GM21360 (cell line): ENCODE measurements around the gene RAB34.
"Not testable (repeated sequence)": the region's sequence is repeated elsewhere in the genome, so short reads cannot be mapped to it uniquely, and the experiment has no call there.

Experiments
- ATAC-seq: cut with Tn5 transposase; IDR thresholded peaks from one replicate; pipeline ENCODE4 v1.9.1; 2021; ENCODE audit warnings: mild to moderate bottlenecking, moderate library complexity; ENCODE audit not compliant: unreplicated experiment

Gene RAB34

DNA sequence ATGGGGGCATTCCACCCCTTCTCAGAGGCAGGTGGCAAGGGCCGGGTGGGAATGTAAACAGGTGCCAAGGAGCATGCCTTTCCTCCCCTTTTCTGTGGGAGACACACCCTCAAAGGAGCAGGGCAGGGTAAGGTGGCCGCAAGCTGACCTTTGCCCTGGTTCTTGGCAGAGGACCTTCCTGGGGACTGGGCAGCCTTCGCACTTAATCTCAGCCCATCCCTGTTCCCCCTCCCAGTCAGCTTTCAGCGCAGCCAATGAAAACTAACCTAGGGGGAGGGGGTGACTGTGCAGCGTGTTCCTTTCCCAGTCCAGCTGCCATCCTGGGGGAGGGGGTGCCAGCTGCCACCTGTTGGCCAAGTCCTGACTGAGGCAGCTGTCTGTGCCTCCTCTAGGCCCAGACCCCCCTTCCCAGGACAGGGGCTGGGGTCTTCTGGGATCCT is 29.0 kb upstream of the RAB34 start:
- ATAC-seq, result no peak

DNA sequence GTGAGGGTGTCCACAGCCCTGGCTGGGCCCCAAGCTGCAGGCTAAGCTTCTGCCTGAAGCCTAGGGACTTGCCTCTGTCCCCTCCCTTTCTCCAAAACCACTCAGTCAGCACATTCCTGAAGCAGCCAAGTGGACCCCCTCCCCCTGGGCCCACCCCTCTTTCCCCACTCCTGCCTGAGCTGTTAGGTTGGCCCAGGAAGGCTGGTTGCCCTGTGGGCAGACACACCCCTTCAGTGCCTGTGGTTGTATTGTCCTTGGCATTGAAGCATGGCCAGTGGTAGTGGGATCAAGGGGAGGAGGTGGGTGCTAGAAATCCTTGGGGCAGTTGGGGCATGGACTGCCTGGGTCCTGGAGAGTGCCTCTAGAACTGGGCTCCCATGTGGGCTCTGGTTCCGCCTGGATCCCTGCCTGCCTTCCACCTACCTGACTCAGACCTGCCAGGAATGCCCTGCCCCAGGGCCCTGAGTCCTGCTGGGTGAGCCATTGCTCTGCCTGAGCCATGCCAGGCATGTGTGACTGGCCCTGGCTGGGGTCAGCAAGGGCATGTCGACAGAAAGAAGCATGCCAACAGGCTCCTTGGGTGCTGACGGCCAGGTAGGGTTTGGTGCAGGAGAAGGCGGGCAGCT is 28.2 kb upstream of the RAB34 start:
- no peak for ATAC-seq

DNA sequence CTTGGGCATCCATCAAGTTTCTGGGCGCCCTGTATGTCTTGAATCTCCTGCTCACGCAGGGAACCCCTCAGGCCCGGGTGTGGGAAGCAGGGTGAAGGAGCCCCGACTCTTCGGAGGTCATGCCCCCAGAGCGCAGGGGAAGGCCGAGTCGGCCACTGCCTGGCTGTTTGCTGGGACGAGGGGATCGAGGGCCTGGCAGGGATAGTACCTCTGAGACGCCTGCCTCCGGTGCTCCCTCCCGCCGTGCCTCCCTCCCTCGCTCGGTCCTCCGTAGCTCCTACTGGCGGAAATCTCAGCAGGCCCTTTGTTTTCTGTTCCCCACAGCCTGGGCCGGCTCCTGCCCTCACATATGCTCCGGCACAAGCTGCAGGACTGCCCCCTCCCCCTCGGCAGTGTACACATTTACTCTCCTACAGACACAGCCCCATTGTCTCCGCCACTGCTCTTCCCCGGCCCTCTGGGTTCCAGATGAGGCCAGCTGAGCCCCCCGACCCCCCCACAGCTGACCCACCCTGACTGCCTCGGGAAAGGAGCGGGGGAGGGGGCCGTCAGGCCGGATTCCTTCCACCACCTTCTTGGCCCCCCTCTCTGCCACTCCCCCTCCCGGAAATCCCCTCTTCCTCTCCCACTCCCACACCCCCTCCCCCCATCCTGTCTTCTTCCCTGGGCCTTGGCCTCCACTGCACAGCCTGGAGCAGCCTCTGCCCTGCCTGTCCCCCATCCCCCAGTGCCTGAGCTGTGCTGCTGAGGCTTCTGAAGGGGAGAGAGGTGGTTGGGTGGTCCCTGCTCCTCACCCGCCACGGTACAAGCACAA is 27.5 kb upstream of the RAB34 start:
- ATAC-seq, result no peak

DNA sequence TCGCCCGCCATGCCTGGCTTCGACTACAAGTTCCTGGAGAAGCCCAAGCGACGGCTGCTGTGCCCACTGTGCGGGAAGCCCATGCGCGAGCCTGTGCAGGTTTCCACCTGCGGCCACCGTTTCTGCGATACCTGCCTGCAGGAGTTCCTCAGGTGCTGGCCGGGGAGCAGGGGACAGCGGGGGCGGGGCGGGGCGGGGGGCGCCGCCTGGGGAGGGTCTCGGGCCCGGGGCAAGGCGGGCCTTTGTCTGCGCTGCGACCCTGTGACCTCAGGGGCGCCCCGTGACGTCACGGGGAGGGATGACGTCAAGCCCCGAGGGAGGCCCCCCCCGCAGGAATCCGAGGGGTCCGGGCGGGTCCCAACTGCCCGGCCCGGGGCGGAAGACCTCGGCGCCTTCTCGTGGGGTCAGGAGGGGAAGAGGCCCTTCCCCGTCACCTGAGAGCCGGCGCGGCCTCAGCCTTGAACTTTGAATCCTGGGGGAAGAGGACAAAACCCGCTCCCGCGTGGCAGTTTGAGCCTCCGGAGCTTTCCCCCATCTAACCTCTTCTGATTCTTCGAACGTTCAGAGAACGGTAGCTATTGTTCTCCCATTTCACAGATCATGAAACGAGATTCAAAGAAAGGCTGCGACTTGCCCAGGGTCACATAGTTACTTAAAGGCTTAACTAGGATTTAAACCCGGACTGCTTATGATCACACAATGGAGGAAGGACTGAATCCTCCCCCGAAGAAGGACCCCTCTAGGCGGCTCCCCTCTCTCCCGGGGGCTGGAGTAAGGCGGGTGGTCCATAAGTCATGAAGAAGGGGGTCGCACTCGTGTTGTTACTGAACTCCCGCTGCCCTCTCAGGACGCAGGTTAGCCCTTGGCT is 26.7 kb upstream of the RAB34 start:
- ATAC-seq, result peak; percentile 15

DNA sequence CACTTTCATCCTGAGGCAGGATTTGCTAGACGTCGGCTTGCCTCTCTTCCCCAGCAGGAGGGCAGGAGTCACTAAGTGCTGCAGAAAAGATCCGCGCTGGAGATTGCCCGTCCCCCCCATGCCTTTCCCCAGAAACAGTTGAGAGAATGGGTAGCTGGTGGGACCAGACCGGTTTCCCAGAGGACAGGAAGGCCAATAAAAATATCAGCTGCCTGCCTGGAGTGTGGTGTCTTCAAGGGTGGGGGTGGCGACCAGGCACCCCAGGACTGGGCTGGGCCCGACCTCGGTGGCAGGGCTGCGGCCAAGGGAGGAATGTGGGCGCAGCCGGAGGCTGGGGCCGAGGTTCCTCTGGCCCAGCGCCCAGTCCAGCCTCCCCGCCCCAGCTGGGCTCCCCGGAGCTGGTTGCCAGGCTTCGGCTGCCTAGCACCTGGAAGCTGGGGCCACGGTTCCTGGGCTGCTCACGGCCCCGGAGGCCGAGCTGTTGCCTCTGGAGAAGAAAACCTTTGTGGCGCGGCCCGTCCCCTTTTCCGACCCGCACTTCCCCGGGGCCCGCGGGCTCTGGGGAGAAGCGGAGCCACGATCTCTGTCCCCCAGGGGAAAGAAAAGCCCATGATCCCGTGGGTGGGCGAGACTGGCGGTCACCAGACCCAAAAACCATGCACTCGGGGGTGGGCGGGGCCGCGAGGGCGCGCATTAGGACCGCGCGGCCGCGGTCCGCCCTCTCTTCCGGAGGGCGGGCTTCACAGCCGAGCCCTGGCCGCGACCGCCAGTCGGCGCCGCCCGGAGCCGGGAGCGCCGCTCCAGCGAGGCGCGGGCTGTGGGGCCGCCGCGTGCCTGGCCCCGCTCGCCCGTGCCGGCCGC is 25.8 kb upstream of the RAB34 start, which contains the start of gene TRAF4:
Gene TRAF4, plus strand, starts transcription at position 769 of the 861 bp plus-strand sequence. CDS start 102 bp downstream, outside the sequence.
- ATAC-seq, result peak; percentile 59

DNA sequence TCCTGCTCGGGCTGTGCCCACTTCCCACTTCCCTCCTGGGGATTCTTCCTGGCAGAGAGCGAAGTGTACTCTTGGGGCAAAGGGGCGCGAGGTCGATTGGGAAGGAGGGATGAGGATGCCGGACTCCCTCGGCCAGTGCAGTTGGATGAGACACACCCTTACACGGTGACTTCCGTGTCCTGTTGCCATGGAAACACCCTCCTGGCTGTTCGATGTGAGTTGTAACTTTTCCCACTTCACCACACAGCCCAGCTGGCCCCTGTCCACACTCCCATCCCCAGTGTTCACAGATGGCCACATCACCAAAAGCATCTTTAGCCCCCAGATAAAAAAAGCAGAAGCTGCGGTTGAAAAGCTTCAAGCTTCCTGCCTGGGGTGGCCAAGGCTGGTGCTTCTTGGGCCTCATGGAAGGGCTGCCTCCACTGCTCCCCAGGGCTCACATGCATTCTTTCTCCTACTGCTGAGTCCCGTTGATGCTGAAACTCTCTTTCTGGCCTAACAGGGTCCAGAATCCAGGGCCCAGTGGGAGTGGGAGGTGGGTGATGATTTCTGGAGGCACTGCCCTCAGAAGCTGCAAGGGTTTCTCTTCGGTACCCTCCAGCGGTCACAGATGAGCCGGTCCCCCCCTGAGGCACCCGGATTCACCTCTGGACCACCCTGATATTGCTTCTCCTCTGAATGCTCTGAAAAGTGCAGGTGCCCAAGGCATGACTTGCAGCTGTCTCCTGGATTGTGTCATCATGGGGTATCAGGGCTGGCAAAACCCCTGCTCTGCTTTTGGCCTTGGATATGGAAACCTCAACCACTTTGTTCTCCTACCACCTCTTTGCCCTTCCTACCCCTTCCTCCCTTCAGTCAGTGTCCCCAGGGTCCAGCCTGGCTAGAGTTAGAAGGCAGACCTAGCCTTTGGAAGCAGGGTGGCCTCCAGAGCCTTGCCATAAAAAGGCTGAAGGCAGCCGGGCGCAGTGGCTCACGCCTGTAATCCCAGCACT is 24.0 kb upstream of the RAB34 start:
- ATAC-seq, result no peak

DNA sequence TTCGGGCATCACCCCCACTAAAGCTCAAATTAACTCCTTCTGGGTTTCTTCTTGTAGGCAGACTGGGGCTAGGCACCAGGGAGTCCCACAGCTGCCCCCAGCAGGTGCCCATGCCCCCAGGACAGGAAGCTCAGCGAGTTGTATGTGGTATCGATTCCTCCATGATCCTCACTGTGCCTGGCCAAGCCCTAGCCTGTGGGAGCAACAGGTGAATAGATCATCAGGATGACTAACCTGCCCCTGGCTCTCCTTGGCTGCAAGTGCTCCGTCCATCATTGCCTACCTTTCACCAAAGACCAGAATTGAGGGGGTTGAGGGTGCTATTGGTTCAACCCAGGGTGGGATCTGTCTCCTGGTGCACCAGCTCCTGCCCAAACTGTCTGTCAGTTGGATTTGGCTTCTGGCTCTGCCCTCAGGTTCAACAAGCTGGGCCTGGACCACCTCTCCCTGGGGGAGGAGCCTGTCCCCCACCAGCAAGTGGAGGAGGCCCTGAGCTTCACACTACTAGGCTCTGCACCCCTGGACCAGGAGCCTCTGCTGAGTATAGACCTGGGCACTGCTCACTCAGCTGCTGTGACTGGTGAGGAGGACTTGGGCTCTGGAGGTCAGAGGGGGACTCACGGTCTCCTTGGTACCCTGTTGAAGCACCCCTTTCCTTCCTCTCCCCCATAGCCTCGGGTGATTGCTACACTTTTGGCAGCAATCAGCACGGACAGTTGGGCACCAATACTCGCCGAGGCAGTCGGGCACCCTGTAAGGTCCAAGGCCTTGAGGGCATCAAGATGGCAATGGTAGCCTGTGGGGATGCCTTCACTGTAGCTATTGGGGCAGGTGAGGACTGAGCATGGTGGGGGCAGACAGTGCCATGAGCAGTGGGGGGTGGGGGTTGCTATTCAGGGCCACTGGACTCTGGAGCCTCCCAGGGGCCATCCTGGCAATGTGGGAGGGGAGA is 23.0 kb upstream of the RAB34 start:
- no peak for ATAC-seq

DNA sequence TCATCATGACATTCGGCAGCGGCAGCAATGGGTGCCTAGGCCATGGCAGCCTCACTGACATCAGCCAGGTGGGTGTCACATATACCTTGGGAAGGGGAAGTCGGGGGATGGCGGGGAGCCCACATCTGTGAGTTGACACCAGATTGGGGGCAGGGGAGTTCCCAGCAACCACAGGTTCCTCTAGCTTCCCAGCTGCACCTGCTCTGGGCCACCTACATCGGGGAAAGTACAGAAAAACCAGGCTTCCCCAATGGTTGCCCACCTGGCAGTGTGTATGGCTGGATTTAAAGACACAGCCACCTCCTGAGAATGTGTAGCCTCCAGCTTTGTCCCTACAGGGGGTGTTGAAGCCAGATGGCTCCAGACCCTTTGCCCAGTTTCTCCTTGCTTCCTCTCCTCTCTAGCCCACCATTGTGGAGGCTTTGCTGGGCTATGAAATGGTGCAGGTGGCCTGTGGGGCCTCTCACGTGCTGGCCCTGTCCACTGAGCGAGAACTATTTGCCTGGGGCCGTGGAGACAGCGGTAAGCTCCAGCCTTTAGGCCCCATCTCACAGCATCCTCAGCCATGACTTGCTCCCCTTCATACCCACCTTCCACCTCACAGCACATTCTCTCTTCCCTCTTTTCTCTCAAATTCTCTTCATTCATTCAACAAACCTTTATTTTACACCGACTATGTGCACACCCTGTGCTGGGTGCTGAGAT is 21.2 kb upstream of the RAB34 start:
- ATAC-seq, result no peak

DNA sequence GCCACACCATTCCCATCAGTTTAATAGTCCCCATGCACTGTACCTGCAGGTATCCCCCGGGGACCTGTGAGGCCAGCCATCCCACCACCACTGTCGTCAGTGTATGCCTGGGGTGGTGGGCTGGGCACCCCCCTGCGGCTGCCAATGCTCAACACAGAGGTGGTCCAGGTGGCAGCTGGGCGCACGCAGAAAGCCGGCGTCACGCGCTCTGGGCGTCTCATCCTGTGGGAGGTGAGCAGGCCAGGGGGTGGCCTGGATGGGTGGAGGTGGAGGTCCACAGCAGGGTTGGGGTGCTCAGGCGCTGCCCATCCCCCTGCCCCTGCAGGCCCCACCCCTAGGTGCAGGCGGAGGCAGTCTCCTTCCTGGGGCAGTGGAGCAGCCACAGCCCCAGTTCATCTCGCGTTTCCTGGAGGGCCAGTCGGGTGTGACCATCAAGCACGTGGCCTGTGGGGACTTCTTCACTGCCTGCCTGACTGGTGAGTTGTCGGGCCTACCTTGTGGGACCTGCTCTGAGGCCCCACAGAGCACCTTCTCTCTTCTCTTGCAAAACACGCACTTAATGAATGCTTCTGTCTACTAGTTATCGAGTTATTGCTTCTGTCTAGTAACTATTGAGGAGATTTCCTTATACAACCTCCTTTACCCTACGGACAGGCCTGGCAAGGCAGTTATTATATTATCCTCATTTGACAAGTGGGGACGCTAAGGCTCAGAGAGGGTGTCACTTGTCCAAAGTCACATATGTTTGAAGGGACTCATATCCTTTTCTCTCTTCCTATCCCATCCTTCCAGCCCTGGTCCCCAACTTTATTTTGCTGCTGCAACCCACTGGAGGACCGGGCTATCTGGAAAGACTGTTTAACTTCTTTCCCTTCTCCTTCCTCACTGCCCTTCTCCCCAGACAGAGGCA is 20.4 kb upstream of the RAB34 start:
- ATAC-seq, result peak; percentile 51

DNA sequence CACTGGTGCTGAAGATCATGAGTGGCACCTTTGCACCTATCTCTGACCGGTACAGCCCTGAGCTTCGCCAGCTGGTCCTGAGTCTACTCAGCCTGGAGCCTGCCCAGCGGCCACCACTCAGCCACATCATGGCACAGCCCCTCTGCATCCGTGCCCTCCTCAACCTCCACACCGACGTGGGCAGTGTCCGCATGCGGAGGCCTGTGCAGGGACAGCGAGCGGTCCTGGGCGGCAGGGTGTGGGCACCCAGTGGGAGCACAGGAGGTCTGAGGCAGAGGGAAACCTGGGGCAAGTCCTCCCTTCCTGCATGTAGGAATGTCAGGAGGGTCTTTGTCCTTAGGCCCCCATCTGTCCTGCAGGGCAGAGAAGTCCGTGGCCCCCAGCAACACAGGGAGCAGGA is 19.6 kb upstream of the RAB34 start:
- ATAC-seq, result no peak

DNA sequence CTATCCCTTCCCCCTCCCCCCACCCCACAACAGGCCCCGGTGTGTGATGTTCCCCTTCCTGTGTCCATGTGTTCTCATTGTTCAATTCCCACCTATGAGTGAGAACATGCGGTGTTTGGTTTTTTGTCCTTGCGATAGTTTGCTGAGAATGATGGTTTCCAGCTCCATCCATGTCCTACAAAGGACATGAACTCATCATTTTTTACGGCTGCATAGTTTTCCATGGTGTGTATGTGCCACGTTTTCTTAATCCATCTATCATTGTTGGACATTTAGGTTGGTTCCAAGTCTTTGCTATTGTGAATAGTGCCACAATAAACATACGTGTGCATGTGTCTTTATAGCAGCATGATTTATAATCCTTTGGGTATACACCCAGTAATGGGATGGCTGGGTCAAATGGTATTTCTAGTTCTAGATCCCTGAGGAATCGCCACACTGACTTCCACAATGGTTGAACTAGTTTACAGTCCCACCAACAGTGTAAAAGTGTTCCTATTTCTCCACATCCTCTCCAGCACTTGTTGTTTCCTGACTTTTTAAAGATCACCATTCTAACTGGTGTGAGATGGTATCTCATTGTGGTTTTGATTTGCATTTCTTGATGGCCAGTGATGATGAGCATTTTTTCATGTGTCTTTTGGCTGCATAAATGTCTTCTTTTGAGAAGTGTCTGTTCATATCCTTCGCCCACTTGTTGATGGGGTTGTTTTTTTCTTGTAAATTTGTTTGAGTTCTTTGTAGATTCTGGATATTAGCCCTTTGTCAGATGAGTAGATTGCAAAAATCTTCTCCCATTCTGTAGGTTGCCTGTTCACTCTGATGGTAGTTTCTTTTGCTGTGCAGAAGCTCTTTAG is 18.5 kb upstream of the RAB34 start:
- not testable (repeated sequence) for ATAC-seq

DNA sequence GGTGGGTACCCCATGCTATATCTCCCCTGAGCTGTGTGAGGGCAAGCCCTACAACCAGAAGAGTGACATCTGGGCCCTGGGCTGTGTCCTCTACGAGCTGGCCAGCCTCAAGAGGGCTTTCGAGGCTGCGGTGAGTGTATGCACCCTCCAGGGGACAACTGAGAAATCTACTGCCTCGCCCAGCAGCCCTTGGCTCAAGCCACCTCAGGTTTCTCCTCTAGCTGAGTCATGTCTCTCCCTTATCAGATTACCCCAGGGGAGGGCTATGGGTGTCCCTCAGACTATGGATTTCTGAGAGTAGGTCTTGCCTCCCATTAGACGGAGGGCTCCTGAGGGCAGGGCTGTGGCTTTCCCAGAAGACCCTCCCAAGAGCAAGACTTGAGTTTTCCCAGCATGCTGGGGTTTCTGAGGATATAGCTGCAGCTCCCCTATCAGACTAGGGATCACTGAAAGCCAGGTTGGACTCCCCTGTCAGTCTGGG is 17.6 kb upstream of the RAB34 start:
- no peak for ATAC-seq

DNA sequence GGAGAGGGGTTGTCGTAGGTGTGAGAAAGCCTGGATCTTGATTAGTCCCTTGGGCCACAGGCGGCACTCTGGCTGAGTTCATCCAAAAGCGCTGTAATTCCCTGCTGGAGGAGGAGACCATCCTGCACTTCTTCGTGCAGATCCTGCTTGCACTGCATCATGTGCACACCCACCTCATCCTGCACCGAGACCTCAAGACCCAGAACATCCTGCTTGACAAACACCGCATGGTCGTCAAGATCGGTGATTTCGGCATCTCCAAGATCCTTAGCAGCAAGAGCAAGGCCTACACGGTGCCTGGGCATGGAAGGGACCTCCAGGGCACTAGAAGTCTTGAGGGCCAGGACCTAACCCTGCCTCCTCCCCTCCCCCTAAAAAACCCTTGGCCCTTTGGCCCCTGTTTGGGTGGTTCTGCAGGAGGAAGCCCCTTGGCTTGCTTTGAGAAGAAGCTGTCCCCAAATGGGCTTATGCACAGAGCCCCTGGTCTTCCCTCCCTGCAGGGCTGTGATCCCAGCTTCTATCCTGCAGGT is 17.1 kb upstream of the RAB34 start:
- no peak for ATAC-seq

DNA sequence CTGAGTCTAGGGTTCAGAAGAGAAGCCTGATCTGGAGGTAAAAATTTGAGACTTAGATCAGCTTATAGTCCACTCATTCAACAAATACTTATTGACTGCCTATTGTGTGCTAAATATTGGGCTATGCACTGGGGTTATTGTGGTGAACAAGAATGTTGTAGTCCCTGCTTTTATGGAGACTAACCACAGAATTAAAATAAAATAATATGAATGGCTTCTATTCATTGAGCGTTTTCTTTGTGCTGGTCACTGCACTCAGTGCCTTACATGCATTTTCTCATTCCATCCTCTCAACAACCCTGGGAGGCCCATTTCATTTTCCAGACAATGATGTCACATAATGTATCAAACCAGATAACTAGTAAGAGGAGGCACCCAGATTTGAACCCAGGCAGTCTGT is 15.7 kb upstream of the RAB34 start:
- no peak for ATAC-seq

DNA sequence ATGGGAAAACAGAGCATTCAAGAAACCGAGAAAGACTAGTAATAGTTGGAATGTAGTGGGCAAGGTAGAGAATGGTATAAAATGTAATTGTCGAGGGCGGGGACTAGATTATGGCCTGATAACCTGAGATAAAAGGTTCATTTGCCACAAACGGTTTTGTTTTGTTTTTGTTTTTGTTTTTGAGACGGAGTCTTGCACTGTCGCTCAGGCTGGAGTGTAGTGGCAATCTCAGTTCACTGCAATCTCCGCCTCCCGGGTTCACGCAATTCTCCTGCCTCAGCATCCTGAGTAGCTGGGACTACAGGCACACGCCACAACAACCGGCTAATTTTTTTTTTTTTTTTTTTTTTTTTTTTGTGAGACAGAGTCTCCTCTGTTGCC is 12.3 kb upstream of the RAB34 start:
- no peak for ATAC-seq
